MCF 10A (cell line): Measurements from ENCODE around the gene TSTD1. TPM values are rescaled to one million over a fixed set of nuclear protein-coding genes. Genes with fewer than 3 reads are reported as not detected.
"Not testable (repeated sequence)": the region's sequence is repeated elsewhere in the genome, so short reads cannot be mapped to it uniquely, and the experiment has no call there.

Experiments used
- BruUV-seq: library from RNA; stranded (reverse); fragments of 400-500 nt; replicated peaks from 2 replicates; lab custom pipeline; 2021; lab: Mats Ljungman, UMichigan
- CTCF ChIA-PET: fragments of 300-600 bp; sonication (Branson Sonifier 250); formaldehyde crosslinking; extraction: SDS; loops from one replicate; lab custom pipeline; 2021; ENCODE audit warnings: antibody characterized with exemption, inconsistent platforms; lab: Yijun Ruan, JAX
- POLR2A ChIA-PET: fragments of 300-600, 350-650 bp; sonication (Branson Sonifier 250); formaldehyde crosslinking; extraction: SDS; loops from one replicate; lab custom pipeline; 2020; ENCODE audit warnings: antibody characterized with exemption, inconsistent platforms; lab: Yijun Ruan, JAX
- DNase-seq: peaks from one replicate; pipeline ENCODE4 v3.0.0-alpha.2; 2018; ENCODE audit not compliant: unreplicated experiment
- H3K27ac Mint-ChIP-seq: one replicate; pipeline ENCODE4 v1.8.0; 2022; ENCODE audit warnings: mild to moderate bottlenecking, low read depth, mixed read lengths; ENCODE audit not compliant: unreplicated experiment
- H3K27me3 Mint-ChIP-seq: one replicate; pipeline ENCODE4 v1.8.0; 2022; ENCODE audit warnings: mixed read lengths; ENCODE audit not compliant: insufficient read depth, unreplicated experiment
- H3K36me3 Mint-ChIP-seq: one replicate; pipeline ENCODE4 v1.8.0; 2022; ENCODE audit warnings: mild to moderate bottlenecking, moderate library complexity, mixed read lengths; ENCODE audit not compliant: insufficient read depth, unreplicated experiment
- H3K4me1 Mint-ChIP-seq: one replicate; pipeline ENCODE4 v1.8.0; 2022; ENCODE audit warnings: mixed read lengths; ENCODE audit not compliant: insufficient read depth, unreplicated experiment
- H3K4me3 Mint-ChIP-seq: one replicate; pipeline ENCODE4 v1.8.0; 2022; ENCODE audit warnings: mild to moderate bottlenecking, moderate library complexity, mixed read lengths; ENCODE audit not compliant: unreplicated experiment
- H3K9me3 Mint-ChIP-seq: one replicate; pipeline ENCODE4 v1.8.0; 2022; ENCODE audit warnings: mixed read lengths; ENCODE audit not compliant: unreplicated experiment
- intact Hi-C: fragments of 100-400 bp; cut with micrococcal nuclease; formaldehyde crosslinking; loops from 2 replicates; pipeline ENCODE4 v1.14.1; 2022
- total RNA-seq: library from RNA; stranded (reverse); gene quantifications from 2 replicates; pipeline ENCODE4 v1.2.3, GENCODE V29; 2022
- TF ChIP-seq, protein P1 (sequence below): fragments of 200-600 bp; IDR thresholded peaks from one replicate; pipeline ENCODE4 v1.8.0; 2022; ENCODE audit warnings: antibody characterized with exemption, mild to moderate bottlenecking; ENCODE audit not compliant: unreplicated experiment

TSTD1 gene
- total RNA-seq, 1 experiment from 2014 or later, result 35.2 TPM

DNA sequence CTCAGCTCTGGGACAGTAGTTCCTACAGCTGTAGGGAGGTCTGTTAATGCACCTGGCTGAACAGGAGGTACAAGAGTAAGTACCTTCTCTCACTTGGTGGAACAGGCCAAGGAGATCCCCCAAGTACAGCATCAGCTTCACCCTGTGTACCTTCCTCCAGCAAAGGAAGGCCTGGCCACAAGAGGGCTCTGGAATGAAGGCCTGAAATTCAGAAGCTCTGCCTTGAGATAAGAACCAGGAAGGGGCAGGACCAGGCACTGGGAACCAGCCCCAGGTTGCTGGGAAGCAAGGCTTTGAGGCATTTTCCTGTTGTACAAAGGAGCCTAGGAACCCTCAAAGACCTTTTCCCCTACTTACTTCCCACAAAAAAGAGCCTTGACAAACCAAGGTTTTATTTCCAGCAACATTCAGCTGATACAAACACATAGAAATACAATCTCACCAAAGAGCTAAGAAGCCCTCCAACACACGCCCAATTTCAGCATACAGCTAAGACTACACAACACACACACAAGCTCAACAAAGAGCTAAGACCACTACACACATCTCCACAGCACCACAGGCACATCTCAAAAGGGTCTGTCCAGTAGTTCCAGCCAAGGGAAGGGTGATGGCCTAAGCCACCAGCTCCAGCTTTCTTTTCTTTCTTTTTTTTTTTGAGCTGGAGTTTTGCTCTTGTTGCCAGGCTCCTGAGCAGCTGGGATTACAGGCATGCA, 41.3 kb downstream of the TSTD1 start:
- Mint-ChIP-seq H3K4me1 (peaks cover 35% of the 10 kb centered on the region), H3K27ac (no peak overlapping the region), H3K27me3 (no peaks in the 10 kb centered on the region), H3K36me3 (peaks cover 57% of the 10 kb centered on the region), H3K4me3 (no peak overlapping the region), H3K9me3 (no peaks in the 10 kb centered on the region)
- DNase-seq, result peak; percentile 74
- intact Hi-C loops, result loop anchor here (1.0 to 2.0 kb wide), 2 partner anchors 23 to 142 kb away; partner anchors contain the start of gene F11R
- POLR2A ChIA-PET, result interaction anchor here (0.5 to 11.7 kb wide), 15 partner anchors 16 to 1073 kb away, joined by 3 to 148 read pairs (median 4); partner anchors contain the start of genes DEDD, F11R, NIT1 and PFDN2
- CTCF ChIA-PET, result interaction anchor here (0.5 to 6.3 kb wide), 48 partner anchors 9 to 1021 kb away, joined by 3 to 115 read pairs (median 6); partner anchors contain the start of genes DEDD, F11R, ITLN2 and KLHDC9
- no TSS peak for BruUV-seq
- TF ChIP-seq, protein P1, sequence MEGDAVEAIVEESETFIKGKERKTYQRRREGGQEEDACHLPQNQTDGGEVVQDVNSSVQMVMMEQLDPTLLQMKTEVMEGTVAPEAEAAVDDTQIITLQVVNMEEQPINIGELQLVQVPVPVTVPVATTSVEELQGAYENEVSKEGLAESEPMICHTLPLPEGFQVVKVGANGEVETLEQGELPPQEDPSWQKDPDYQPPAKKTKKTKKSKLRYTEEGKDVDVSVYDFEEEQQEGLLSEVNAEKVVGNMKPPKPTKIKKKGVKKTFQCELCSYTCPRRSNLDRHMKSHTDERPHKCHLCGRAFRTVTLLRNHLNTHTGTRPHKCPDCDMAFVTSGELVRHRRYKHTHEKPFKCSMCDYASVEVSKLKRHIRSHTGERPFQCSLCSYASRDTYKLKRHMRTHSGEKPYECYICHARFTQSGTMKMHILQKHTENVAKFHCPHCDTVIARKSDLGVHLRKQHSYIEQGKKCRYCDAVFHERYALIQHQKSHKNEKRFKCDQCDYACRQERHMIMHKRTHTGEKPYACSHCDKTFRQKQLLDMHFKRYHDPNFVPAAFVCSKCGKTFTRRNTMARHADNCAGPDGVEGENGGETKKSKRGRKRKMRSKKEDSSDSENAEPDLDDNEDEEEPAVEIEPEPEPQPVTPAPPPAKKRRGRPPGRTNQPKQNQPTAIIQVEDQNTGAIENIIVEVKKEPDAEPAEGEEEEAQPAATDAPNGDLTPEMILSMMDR, result peak; percentile 44

DNA sequence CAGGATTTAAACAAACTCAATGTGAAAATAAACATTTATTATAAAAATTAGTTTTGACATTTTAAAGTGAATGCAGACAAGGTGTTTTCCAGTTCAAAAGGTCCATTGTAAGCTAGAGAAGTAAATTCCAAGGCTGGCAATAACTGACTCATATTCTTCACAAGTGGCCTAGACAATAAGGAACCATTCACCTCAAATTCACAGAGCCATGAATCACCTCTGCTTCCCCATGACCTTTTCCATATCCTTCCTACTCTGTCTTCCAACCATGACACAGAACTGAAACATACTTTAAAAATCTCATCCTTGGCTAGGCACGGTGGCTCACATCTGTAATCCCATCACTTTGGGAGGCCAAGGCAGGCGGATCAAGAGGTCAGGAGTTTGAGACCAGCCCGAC, 42.6 kb downstream of the TSTD1 start:
- Mint-ChIP-seq H3K4me3 (no peak overlapping the region), H3K36me3 (peaks cover 48% of the 10 kb centered on the region), H3K27me3 (no peaks in the 10 kb centered on the region), H3K4me1 (peaks cover 30% of the 10 kb centered on the region), H3K27ac (peak overlapping the region; percentile 70), H3K9me3 (no peaks in the 10 kb centered on the region)
- CTCF ChIA-PET, result interaction anchor here (0.6 to 6.3 kb wide), 19 partner anchors 9 to 230 kb away, joined by 3 to 115 read pairs (median 4); partner anchors contain the start of genes F11R, ITLN2, KLHDC9 and TOMM40L
- intact Hi-C loops, result loop anchor here (2.0 kb wide), 1 partner anchor 25 kb away; the partner anchor contains the start of gene F11R
- TF ChIP-seq, protein P1, result no peak
- peak; percentile 70 for DNase-seq
- POLR2A ChIA-PET, result interaction anchor here (0.8 to 11.7 kb wide), 15 partner anchors 10 to 281 kb away, joined by 3 to 148 read pairs (median 4); partner anchors contain the start of genes F11R, NIT1, PFDN2 and USF1
- no TSS peak for BruUV-seq

DNA sequence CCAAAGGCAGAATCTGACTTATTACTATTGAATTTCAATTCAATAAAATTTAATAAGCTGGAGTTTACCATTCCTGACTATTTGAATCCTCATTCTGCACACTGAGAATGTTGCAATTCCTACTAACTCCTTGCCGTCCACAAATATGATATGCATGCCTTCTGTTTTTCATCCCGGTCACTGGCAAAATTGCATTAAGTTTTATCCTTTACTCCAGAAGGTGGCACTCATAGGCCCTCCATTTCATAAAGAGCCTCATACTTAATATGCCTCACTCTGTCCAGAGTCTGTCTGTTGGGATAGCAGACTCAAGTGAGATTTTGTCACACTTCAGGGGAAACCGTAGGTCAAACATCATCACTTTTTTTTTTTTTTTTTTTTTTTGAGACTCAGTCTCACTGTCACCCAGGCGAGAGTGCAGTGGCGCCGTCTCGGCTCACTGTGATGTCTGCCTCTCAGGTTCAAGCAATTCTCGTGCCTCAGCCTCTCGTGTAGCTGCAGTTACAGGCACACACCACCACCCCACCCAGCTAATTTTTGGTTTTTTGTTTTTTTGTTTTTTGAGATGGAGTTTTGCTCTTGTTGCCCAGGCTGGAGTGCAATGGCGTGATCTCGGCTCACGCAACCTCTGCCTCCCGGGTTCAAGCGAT, 45.1 kb downstream of the TSTD1 start:
- TF ChIP-seq, protein P1, result peak; percentile 42
- Mint-ChIP-seq H3K27me3 (no peaks in the 10 kb centered on the region), H3K4me1 (peaks cover 30% of the 10 kb centered on the region), H3K36me3 (peaks cover 25% of the 10 kb centered on the region), H3K9me3 (no peaks in the 10 kb centered on the region), H3K4me3 (no peak overlapping the region), H3K27ac (no peak overlapping the region)
- ChIA-PET POLR2A (interaction anchor here (1.1 to 11.7 kb wide), 4 partner anchors 27 to 159 kb away, joined by 3 to 148 read pairs (median 10); partner anchors contain the start of genes F11R, KLHDC9 and USF1), CTCF (interaction anchor here (0.6 to 6.3 kb wide), 22 partner anchors 9 to 319 kb away, joined by 3 to 115 read pairs (median 4); partner anchors contain the start of genes F11R, ITLN2 and KLHDC9)
- intact Hi-C loops, result loop anchor here (1.0 kb wide), 4 partner anchors 52 to 146 kb away; partner anchors contain the start of gene USF1
- peak; percentile 79 for DNase-seq
- no TSS peak for BruUV-seq

DNA sequence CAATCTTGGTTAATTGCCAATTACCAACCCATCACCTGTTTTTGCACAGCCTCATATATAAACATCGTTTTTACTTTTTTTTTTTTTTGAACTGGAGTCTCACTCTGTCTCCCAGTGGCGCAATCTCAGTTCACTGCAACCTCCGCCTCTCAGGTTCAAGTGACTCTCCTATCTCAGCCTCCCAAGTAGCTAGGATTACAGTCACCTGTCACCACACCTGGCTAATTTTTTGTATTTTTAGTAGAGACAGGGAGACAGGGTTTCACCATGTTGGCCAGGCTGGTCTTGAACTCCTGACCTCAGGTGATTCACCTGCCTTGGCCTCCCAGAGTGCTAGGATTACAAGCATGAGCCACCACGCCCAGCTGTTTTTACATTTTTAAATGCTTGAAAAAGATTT, 46.7 kb downstream of the TSTD1 start:
- intact Hi-C loops, DNase-seq, H3K4me3 Mint-ChIP-seq, BruUV-seq, H3K27ac Mint-ChIP-seq, H3K27me3 Mint-ChIP-seq, H3K9me3 Mint-ChIP-seq: not testable (repeated sequence)
- Mint-ChIP-seq H3K4me1 (peaks cover 23% of the 10 kb centered on the region), H3K36me3 (peaks cover 13% of the 10 kb centered on the region)
- POLR2A ChIA-PET, result interaction anchor here (0.6 to 11.7 kb wide), 7 partner anchors 28 to 352 kb away, joined by 3 to 148 read pairs (median 3); partner anchors contain the start of genes F11R, NIT1, PFDN2 and USF1
- CTCF ChIA-PET, result interaction anchor here (0.7 to 6.6 kb wide), 18 partner anchors 9 to 266 kb away, joined by 3 to 130 read pairs (median 6); partner anchors contain the start of gene ITLN2

Other genes starting within 250 kb of the TSTD1 start
- not detected in 2 replicates for gene LY9, start 242.8 kb downstream of the TSTD1 start, total RNA-seq
- gene CD244, start 176.1 kb downstream of the TSTD1 start, total RNA-seq, result not detected in 2 replicates
- gene ITLN1, start 153.8 kb downstream of the TSTD1 start, total RNA-seq, result not detected in 2 replicates
- 0.27 TPM in 1 of 2 replicates, not detected in the other for gene ITLN2, start 84.2 kb downstream of the TSTD1 start, total RNA-seq
- gene F11R, start 17.8 kb downstream of the TSTD1 start, total RNA-seq, result 73.6 and 76.8 TPM in 2 replicates
- gene USF1, start 7.0 kb upstream of the TSTD1 start, total RNA-seq, result 48.8 and 52.8 TPM in 2 replicates
- 0.34 and 0.58 TPM in 2 replicates for gene ARHGAP30, start 30.9 kb upstream of the TSTD1 start, total RNA-seq
- 7.0 and 11.2 TPM in 2 replicates for gene NECTIN4, start 50.6 kb upstream of the TSTD1 start, total RNA-seq
- not detected in 2 replicates for gene KLHDC9, start 59.4 kb upstream of the TSTD1 start, total RNA-seq
- 514 and 683 TPM in 2 replicates for gene PFDN2, start 79.1 kb upstream of the TSTD1 start, total RNA-seq
- gene NIT1, start 79.1 kb upstream of the TSTD1 start, total RNA-seq, result 73.4 and 75.4 TPM in 2 replicates
- gene DEDD, start 93.7 kb upstream of the TSTD1 start, total RNA-seq, result 63.1 and 73.6 TPM in 2 replicates
- 123 and 125 TPM in 2 replicates for gene UFC1, start 115.0 kb upstream of the TSTD1 start, total RNA-seq
- gene USP21, start 120.5 kb upstream of the TSTD1 start, total RNA-seq, result 33.8 and 36.6 TPM in 2 replicates
- gene PPOX, start 127.5 kb upstream of the TSTD1 start, total RNA-seq, result 30.3 and 32.4 TPM in 2 replicates
- 50.0 and 51.7 TPM in 2 replicates for gene B4GALT3, start 138.5 kb upstream of the TSTD1 start, total RNA-seq
- gene ADAMTS4, start 160.1 kb upstream of the TSTD1 start, total RNA-seq, result not detected in 2 replicates
- 139 and 149 TPM in 2 replicates for gene NDUFS2, start 163.4 kb upstream of the TSTD1 start, total RNA-seq
- gene FCER1G, start 176.3 kb upstream of the TSTD1 start, total RNA-seq, result 1.0 and 2.1 TPM in 2 replicates
- gene APOA2, start 184.7 kb upstream of the TSTD1 start, total RNA-seq, result not detected in 2 replicates
- gene TOMM40L, start 187.1 kb upstream of the TSTD1 start, total RNA-seq, result 10.0 and 12.3 TPM in 2 replicates
- not detected in 2 replicates for gene NR1I3, start 199.2 kb upstream of the TSTD1 start, total RNA-seq
- not detected in 2 replicates for gene PCP4L1, start 219.8 kb upstream of the TSTD1 start, total RNA-seq